OCI-LY1 (cell line): ENCODE results near the gene TBC1D10A.

Experiments used
- CTCF ChIP-seq: fragments of 200-600 bp; sonication (generic), shearing (Covaris generic); IDR thresholded peaks from 2 replicates; pipeline ENCODE4 v1.5.1; 2017; ENCODE audit warnings: mild to moderate bottlenecking, antibody characterized with exemption, low read length, moderate library complexity, mixed read lengths
- EZH2 ChIP-seq: fragments of 200-600 bp; sonication (generic), shearing (Covaris generic); IDR thresholded peaks from 2 replicates; pipeline ENCODE4 v1.8.0; 2017; ENCODE audit warnings: borderline replicate concordance, mixed run types, mild to moderate bottlenecking, antibody characterized with exemption, low read length, moderate library complexity, mixed read lengths

GRCh38 chr22:30267382-30268302 lies 59.1 kb downstream of the TBC1D10A start:
- no peak for TF ChIP-seq CTCF
- TF ChIP-seq EZH2, result no peak
